ENCODE data around the gene ZSWIM5. TPM values are rescaled to one million over a fixed set of nuclear protein-coding genes. Genes with fewer than 3 reads are reported as not detected.

The ZSWIM5 gene
- total and polyA plus RNA-seq, 11 donors = 0.19 to 1.7 (median 0.81) TPM

- Histone ChIP-seq H3K27me3 (no peaks in the 10 kb centered on the region), H3K36me3 (peaks cover 0 to 22% (median 0%) of the 10 kb centered on the region in 9 donors), H3K27ac (no peak overlapping the region), H3K4me3 (no peak overlapping the region), H3K9me3 (no peaks in the 10 kb centered on the region), H3K4me1 (no peaks in the 10 kb centered on the region)
- intact Hi-C loops (cut with DNase I) = no loop called here
- 91 to 96% (median 93%) methylated on average over 5 of the region's 5 CpGs for WGBS, 4 donors
- no peak for DNase-seq
- ATAC-seq = no peak
- TF ChIP-seq POLR2A (IDR thresholded peaks at IDR 0.05) = no peak
- TF ChIP-seq CTCF (IDR thresholded peaks at IDR 0.05) = no peak
Observed at GRCh38 chr1:45040297-45040696, 166.1 kb downstream of the ZSWIM5 start.

DNA sequence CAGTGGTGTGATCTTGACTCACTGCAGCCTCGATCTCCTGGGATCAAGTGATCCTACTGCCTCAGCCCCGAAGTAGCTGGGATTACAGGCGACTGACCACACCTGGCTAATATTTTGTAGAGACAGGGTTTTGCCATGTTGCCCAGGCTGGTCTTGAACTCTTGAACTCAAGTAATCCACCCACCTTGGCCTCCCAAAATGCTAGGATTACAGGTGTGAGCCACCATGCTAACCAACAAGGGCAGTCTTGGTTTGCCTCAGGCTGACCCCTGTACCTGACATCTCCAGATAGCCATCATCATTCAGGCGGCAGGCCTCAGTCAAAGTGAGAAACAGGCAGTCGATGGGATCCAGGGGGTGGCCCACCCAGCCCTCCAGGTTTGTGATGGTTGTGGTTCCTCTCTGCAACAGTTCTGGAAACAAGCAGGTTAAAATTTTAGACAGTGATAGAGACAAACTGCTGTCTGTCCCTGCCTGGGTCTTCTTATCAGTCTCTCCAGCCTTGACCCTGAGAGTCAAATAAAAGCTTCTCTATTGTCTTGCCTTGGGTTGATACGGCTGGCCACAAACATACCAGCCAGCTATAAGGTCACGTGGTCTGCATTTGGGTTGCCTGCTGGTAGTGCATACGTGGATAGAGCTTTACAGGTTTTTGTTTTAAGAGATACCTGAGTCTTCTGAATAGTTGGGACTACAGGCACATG, 167.6 kb downstream of the ZSWIM5 start:
- no peak for DNase-seq
- no peak for TF ChIP-seq POLR2A (IDR thresholded peaks at IDR 0.05)
- TF ChIP-seq CTCF (IDR thresholded peaks at IDR 0.05) = no peak
- no peaks in the 10 kb centered on the region for H3K9me3 ChIP-seq

DNA sequence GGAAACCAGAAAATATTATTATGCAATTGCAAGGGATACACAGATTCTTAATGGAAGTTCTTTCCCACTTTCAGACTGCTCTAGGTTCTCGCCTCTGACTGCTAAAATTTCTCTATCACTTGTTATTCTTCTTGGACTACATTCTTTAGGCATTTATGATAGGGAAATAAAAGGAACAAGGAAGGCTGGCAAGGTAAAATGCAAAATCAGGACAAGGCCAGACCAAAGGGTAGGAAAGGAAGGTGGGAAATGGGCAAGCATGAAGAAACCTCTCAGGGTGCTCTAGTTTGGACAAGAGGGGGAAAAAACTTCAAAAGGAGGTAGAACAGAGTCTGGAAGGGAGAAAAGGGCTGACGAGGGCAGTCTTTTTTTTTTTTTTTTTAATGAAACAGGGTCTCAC, 168.2 kb downstream of the ZSWIM5 start:
- TF ChIP-seq CTCF (IDR thresholded peaks at IDR 0.05) = no peak
- TF ChIP-seq POLR2A (IDR thresholded peaks at IDR 0.05) = no peak
- Histone ChIP-seq H3K27ac (no peak overlapping the region), H3K9me3 (no peaks in the 10 kb centered on the region), H3K4me1 (no peaks in the 10 kb centered on the region), H3K27me3 (no peaks in the 10 kb centered on the region), H3K36me3 (peaks cover 0 to 32% (median 0%) of the 10 kb centered on the region in 9 donors), H3K4me3 (no peak overlapping the region)
- intact Hi-C loops (cut with DNase I) = no loop called here
- ATAC-seq (no peak), DNase-seq (no peak)
- 89 to 95% (median 92%) methylated on average over 2 of the region's 2 CpGs for WGBS, 4 donors

More for the DNA sequence above, 167.6 kb downstream of the ZSWIM5 start:
- Histone ChIP-seq H3K4me1 (no peaks in the 10 kb centered on the region), H3K36me3 (peaks cover 0 to 33% (median 0%) of the 10 kb centered on the region in 9 donors), H3K27me3 (no peaks in the 10 kb centered on the region), H3K27ac (no peak overlapping the region), H3K4me3 (no peak overlapping the region)
- intact Hi-C loops (cut with DNase I) = no loop called here
- no peak for ATAC-seq
- 78 to 89% (median 86%) methylated on average over 8 of the region's 8 CpGs for WGBS, 4 donors

DNA sequence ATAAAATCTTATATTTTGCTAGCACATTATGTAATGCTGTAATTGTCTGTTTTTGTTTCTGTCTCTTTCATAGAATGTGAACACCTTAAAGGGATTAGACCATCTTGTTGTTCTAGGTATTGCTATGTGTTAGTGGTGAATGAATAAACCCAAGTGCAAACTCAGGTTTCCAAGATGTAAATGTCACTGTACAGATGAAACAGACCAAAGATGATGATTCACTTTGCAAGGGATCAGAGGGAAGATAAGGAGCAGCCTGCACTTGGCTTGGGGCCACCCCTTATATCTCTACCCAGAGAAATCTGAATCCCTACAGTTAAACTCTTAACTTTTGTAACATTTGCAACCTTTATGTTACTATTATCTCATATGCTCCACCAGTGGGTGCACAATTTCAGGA, 168.9 kb downstream of the ZSWIM5 start:
- no peaks in the 10 kb centered on the region for H3K27me3 ChIP-seq
- peaks cover 0 to 24% (median 0%) of the 10 kb centered on the region in 9 donors for H3K36me3 ChIP-seq
- H3K4me3 ChIP-seq = no peak overlapping the region
- ATAC-seq = no peak
- intact Hi-C loops (cut with DNase I) = no loop called here
- H3K9me3 ChIP-seq = no peaks in the 10 kb centered on the region
- no peak overlapping the region for H3K27ac ChIP-seq
- no peaks in the 10 kb centered on the region for H3K4me1 ChIP-seq
- DNase-seq = no peak
- TF ChIP-seq POLR2A (IDR thresholded peaks at IDR 0.05) (no peak), CTCF (IDR thresholded peaks at IDR 0.05) (no peak)
